Tongue (tissue), 2 donors: Measurements from ENCODE around the gene HAGH. TPM values are rescaled to one million over a fixed set of nuclear protein-coding genes. Genes with fewer than 3 reads are reported as not detected.
"Not testable (repeated sequence)": the region's sequence is repeated elsewhere in the genome, so short reads cannot be mapped to it uniquely, and the experiment has no call there.

Experiments
- DNase-seq: peaks from one replicate; pipeline ENCODE4 v3.0.0-alpha.2; 2015
- total RNA-seq: library from RNA; depleted of rRNA; stranded (reverse); fragments of >200 nt; gene quantifications from one replicate; pipeline ENCODE4 v1.2.3, GENCODE V29; 2014

HAGH gene
- 104 TPM for total RNA-seq

GRCh38 chr16:1826691-1827573 lies at the start of gene HAGH, which contains the start of gene FAHD1:
Gene HAGH (minus strand): TSS chr16:1826825. CDS start chr16:1826787, 38 bp downstream.
Gene FAHD1 (plus strand): TSS chr16:1827206. CDS start chr16:1827239, 33 bp downstream.
- DNase-seq, result peak; percentile 97

- not testable (repeated sequence) for DNase-seq
These were observed 49.4 kb upstream of the HAGH start for GRCh38 chr16:1876066-1876465.

- DNase-seq, result no peak
These were observed 48.2 kb upstream of the HAGH start for GRCh38 chr16:1874854-1875253.

- DNase-seq, result peak; percentile 23
These were observed 45.5 kb upstream of the HAGH start, which contains the start of gene MEIOB for GRCh38 chr16:1871974-1872635. Gene MEIOB (minus strand): TSS chr16:1872164. CDS start chr16:1868175, 3,989 bp downstream.

GRCh38 chr16:1870365-1871082 lies 43.9 kb upstream of the HAGH start:
- DNase-seq, result no peak

- DNase-seq, result no peak
These were observed 39.5 kb upstream of the HAGH start for GRCh38 chr16:1865902-1866690.

- peak; percentile 70 for DNase-seq
These were observed 37.2 kb upstream of the HAGH start for GRCh38 chr16:1863681-1864460.

- DNase-seq, result no peak
These were observed 35.8 kb upstream of the HAGH start for GRCh38 chr16:1862394-1862793.

GRCh38 chr16:1861730-1862129 lies 35.1 kb upstream of the HAGH start:
- DNase-seq, result no peak

- no peak for DNase-seq
These were observed 33.0 kb upstream of the HAGH start for GRCh38 chr16:1859650-1860049.

- DNase-seq, result no peak
These were observed 31.7 kb upstream of the HAGH start for GRCh38 chr16:1858189-1858865.

- no peak for DNase-seq
These were observed 30.9 kb upstream of the HAGH start for GRCh38 chr16:1857433-1858097.

- no peak for DNase-seq
These were observed 25.2 kb upstream of the HAGH start for GRCh38 chr16:1851793-1852192.

GRCh38 chr16:1850981-1851380 lies 24.4 kb upstream of the HAGH start:
- no peak for DNase-seq

- no peak for DNase-seq
These were observed 19.8 kb upstream of the HAGH start for GRCh38 chr16:1846416-1846815.

- no peak for DNase-seq
These were observed 19.4 kb upstream of the HAGH start for GRCh38 chr16:1845985-1846384.

- no peak for DNase-seq
These were observed 12.9 kb upstream of the HAGH start for GRCh38 chr16:1839554-1839953.

GRCh38 chr16:1834096-1834495 lies 7.5 kb upstream of the HAGH start:
- peak; percentile 14 for DNase-seq

- no peak for DNase-seq
These were observed 6.3 kb upstream of the HAGH start for GRCh38 chr16:1832838-1833454.
